Measurements from ENCODE around the gene CPNE1.
"Not testable (repeated sequence)": the region's sequence is repeated elsewhere in the genome, so short reads cannot be mapped to it uniquely, and the experiment has no call there.

The CPNE1 gene

GRCh38 chr20:35709259-35709658 is 44.6 kb upstream of the CPNE1 start:
- DNase-seq (ENCODE audit: low read depth): no peak
- no peak for TF ChIP-seq CTCF (IDR thresholded peaks at IDR 0.05; ENCODE audit: low read depth, low read length, missing control alignments)
- no peak overlapping the region for H3K4me3 ChIP-seq (ENCODE audit: low read depth, low read length)
- in situ Hi-C loops (cut with HindIII; ENCODE audit: low sequenced_read_pairs): no loop called here

GRCh38 chr20:35708502-35708901 is 43.8 kb upstream of the CPNE1 start:
- TF ChIP-seq CTCF (IDR thresholded peaks at IDR 0.05; ENCODE audit: low read depth, low read length, missing control alignments): no peak
- DNase-seq (ENCODE audit: low read depth): no peak
- no peak overlapping the region for H3K4me3 ChIP-seq (ENCODE audit: low read depth, low read length)
- in situ Hi-C loops (cut with HindIII; ENCODE audit: low sequenced_read_pairs): no loop called here

GRCh38 chr20:35706591-35707529 is 42.2 kb upstream of the CPNE1 start:
- DNase-seq (ENCODE audit: low read depth); H3K4me3 ChIP-seq (ENCODE audit: low read depth, low read length); in situ Hi-C loops (cut with HindIII; ENCODE audit: low sequenced_read_pairs): not testable (repeated sequence)

DNA sequence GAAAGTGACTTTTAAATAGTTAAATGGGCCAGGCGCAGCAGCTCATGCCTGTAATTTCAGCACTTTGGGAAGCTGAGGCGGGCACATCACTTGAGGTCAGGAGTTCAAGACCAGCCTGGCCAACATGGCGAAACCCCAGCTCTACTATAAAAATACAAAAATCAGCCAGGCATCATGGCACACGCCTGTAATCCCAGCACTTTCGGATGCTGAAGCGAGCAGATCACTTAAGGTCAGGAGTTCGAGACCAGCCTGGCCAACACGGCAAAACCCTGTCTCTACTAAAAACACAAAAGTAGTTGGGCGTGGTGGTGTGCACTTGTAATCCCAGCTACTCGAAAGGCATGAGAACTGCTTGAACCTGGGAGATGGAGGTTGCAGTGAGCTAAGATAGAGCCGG is 41.2 kb upstream of the CPNE1 start:
- H3K4me3 ChIP-seq (ENCODE audit: low read depth, low read length); in situ Hi-C loops (cut with HindIII; ENCODE audit: low sequenced_read_pairs); DNase-seq (ENCODE audit: low read depth): not testable (repeated sequence)

GRCh38 chr20:35704514-35705261 is 40.0 kb upstream of the CPNE1 start:
- no peak overlapping the region for H3K4me3 ChIP-seq (ENCODE audit: low read depth, low read length)
- TF ChIP-seq CTCF (IDR thresholded peaks at IDR 0.05; ENCODE audit: low read depth, low read length, missing control alignments): no peak
- DNase-seq (ENCODE audit: low read depth): no peak
- in situ Hi-C loops (cut with HindIII; ENCODE audit: low sequenced_read_pairs): no loop called here

DNA sequence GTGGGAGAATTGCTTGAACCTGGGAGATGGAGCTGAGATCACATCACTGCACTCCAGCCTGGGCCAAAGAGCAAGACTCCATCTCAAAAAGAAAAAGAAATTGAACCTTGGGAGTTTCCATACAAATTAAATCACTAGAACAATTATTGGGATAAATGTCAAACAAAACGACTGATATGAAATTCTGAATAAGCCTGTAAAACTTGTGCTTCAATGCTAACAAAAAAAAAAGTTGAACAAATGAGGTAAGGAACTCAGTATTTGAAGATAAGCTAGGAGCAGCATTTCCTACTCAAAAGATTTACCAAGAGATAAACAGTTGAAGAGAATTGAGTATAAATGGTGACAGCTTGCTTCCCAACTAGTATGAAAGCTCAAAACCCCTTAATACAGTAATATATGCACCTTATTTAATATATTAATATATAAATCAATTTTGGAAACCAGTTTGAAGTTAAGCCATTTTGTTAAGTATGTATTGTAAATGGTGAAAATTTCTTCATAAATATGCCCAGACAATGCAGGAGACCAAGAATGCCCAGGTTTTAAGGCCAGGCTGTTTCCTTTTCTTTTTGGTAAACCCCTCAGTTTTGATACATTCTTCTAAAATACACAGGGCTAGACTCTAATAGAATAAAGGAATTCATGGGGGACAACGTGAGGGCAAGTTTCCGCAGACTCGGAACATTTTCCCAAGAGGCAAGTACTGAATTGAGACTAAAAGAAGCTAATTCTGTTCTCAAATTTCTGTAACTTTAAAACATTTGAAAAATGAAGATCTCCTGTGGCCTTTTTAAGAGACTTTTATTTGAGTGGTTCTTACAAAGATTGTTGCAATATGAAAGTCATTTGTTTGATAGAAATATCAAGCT is 38.4 kb upstream of the CPNE1 start:
- TF ChIP-seq CTCF (IDR thresholded peaks at IDR 0.05; ENCODE audit: low read depth, low read length, missing control alignments): no peak
- in situ Hi-C loops (cut with HindIII; ENCODE audit: low sequenced_read_pairs): no loop called here
- H3K4me3 ChIP-seq (ENCODE audit: low read depth, low read length): no peak overlapping the region
- DNase-seq (ENCODE audit: low read depth): no peak
